ENCODE data around the gene CFAP161. TPM values are rescaled to one million over a fixed set of nuclear protein-coding genes. Genes with fewer than 3 reads are reported as not detected.

The CFAP161 gene
- total and polyA plus RNA-seq, 12 donors = 0.10 to 0.50 (median 0.37) TPM; not detected in 8

GRCh38 chr15:81195339-81195864, 61.3 kb downstream of the CFAP161 start:
- intact Hi-C loops (cut with DNase I) = no loop called here
- H3K27ac ChIP-seq = peak overlapping the region in 1 of 5 donors; percentile 53
- no peaks in the 10 kb centered on the region for H3K36me3 ChIP-seq (replicated peaks in 1 of 2)
- H3K27me3 ChIP-seq = peaks cover 8% of the 10 kb centered on the region
- no peak for DNase-seq
- WGBS, 4 donors = 60 to 74% (median 68%) methylated on average over 8 of the region's 8 CpGs
- TF ChIP-seq CTCF (IDR thresholded peaks at IDR 0.05) = no peak
- TF ChIP-seq POLR2A (IDR thresholded peaks at IDR 0.05) = no peak
- no peaks in the 10 kb centered on the region for H3K9me3 ChIP-seq (replicated peaks in 1 of 3)
- no peak overlapping the region for H3K4me3 ChIP-seq
- no peaks in the 10 kb centered on the region for H3K4me1 ChIP-seq (replicated peaks in 1 of 2)

DNA sequence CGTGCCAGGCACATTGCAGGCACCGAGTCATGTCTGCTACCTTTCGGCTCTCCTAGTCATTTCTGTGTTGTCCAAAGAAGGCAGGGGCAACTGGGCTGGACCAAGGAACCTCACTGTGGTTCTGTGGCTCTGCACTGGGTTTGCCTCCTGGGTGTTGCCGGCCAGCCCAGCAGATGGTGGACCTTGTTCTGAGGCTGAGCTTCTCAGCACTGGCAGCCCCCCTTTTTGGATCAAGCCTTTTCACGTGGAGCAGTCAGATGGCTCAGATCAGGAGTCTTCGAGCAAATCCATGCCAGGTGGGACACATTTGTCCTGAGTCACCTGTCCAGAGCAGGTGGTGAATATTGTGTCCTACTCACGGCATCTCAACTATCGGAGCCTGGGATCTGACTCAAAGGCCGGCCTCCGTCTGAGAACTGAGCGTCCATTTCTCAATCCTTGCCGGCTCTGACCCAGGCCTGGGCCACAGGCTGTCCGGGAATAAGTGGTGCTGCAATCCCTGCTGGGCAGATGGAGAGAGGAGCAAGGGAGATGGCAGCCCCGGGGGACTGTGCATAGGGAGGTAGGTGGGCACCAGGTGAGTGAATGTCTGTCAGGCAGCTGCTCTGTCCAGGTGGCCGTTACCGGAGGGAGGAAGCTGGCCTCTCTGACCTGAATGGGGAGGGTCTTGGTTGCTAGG, 62.6 kb downstream of the CFAP161 start, which contains the start of gene IL16:
IL16 (plus strand) TSS at position 304 of the 679 bp plus-strand sequence. CDS start 28,521 bp downstream, outside the sequence.
- Histone ChIP-seq H3K4me3 (no peak within 1 kb of the TSS), H3K9me3 (replicated peaks in 1 of 3) (no peaks in the 10 kb centered on the region), H3K36me3 (replicated peaks in 1 of 2) (no peaks in the 10 kb centered on the region), H3K27me3 (peaks cover 8% of the 10 kb centered on the region), H3K27ac (no peak within 1 kb of the TSS), H3K4me1 (replicated peaks in 1 of 2) (no peaks in the 10 kb centered on the region)
- WGBS, 4 donors = 79 to 87% (median 83%) methylated on average over 5 to 16 of the region's 16 CpGs
- no peak for TF ChIP-seq CTCF (IDR thresholded peaks at IDR 0.05)
- no peak for TF ChIP-seq POLR2A (IDR thresholded peaks at IDR 0.05)
- intact Hi-C loops (cut with DNase I) = no loop called here
- DNase-seq = no peak

DNA sequence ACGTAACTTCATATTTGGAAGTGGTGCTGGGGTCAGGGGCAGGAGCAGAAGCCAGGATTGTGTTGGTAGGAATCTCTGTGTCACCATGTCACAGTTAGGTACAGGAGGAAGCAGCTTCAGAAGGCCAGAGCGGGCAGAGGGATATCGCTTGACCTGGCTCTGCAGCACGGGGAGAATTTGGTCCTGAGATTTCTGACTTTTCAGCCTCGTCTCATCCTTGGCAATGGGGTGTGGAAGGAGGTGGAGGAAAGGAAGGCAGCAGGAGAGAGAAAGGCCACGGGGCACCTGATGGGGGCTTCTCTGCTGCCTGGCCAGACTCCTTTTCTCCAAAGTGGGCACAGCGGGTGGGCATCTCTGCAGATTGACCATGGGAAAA, 63.2 kb downstream of the CFAP161 start:
- Histone ChIP-seq H3K27me3 (peaks cover 8% of the 10 kb centered on the region), H3K4me3 (no peak overlapping the region), H3K9me3 (replicated peaks in 1 of 3) (no peaks in the 10 kb centered on the region), H3K4me1 (replicated peaks in 1 of 2) (no peaks in the 10 kb centered on the region), H3K27ac (no peak overlapping the region), H3K36me3 (replicated peaks in 1 of 2) (no peaks in the 10 kb centered on the region)
- WGBS, 4 donors = 58 to 89% (median 76%) methylated on average over 4 to 7 of the region's 7 CpGs
- intact Hi-C loops (cut with DNase I) = no loop called here
- no peak for DNase-seq
- no peak for TF ChIP-seq CTCF (IDR thresholded peaks at IDR 0.05)
- no peak for TF ChIP-seq POLR2A (IDR thresholded peaks at IDR 0.05)

DNA sequence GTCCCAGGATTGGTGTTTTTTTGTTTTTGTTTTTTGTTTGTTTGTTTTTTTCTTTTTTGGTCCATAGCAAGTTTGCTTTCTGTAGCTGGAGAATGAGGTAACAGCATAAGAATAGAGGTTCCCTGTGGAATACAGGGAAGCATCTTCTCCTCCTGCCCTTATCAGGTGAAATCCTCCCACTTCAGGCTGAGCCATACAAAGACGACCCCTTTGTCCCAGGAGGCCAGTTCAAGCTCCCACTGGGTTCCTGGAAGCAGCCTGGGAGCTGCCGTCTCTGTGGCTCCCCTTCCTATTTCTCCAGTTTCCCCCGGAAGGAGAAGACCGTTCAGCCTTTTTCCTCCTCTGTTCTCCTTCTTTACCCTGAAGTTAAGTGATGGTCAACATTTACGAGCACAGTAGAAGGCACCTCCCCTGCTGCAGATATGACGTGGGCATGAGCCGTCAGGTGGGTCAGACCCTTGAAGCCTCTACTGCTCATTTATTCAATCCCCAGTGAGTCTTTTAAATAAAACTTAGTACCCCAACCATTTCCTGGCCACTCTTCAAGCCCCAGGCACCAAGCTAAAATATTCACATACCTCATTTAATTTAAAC, 63.7 kb downstream of the CFAP161 start:
- Histone ChIP-seq H3K27ac (no peak overlapping the region), H3K27me3 (peaks cover 8% of the 10 kb centered on the region), H3K4me1 (replicated peaks in 1 of 2) (no peaks in the 10 kb centered on the region), H3K36me3 (replicated peaks in 1 of 2) (no peaks in the 10 kb centered on the region), H3K4me3 (no peak overlapping the region), H3K9me3 (replicated peaks in 1 of 3) (no peaks in the 10 kb centered on the region)
- intact Hi-C loops (cut with DNase I) = no loop called here
- DNase-seq = no peak
- no peak for TF ChIP-seq POLR2A (IDR thresholded peaks at IDR 0.05)
- no peak for TF ChIP-seq CTCF (IDR thresholded peaks at IDR 0.05)
- 62 to 72% (median 69%) methylated on average over 7 of the region's 7 CpGs for WGBS, 4 donors

Other genes starting within 250 kb of the CFAP161 start
- 10 to 100 TPM; 13.2 to 50.3 (median 25.9) TPM for gene MESD, start 144.5 kb upstream of the CFAP161 start, total RNA-seq
- 10 to 100 TPM; 17.1 to 56.1 (median 21.2) TPM for gene MESD, start 144.5 kb upstream of the CFAP161 start, polyA plus RNA-seq
- gene TLNRD1, start 133.3 kb upstream of the CFAP161 start, total RNA-seq = 10 to 100 TPM in 8 of 9 donors, 1 to 10 TPM in 1; 5.3 to 30.8 (median 22.2) TPM
- 10 to 100 TPM in 1 of 3 donors, 1 to 10 TPM in 2; 4.3 to 11.4 (median 5.0) TPM for gene TLNRD1, start 133.3 kb upstream of the CFAP161 start, polyA plus RNA-seq
- gene IL16, start 62.6 kb downstream of the CFAP161 start, total RNA-seq = 10 to 100 TPM in 2 of 9 donors, 1 to 10 TPM in 7; 2.2 to 16.0 (median 6.3) TPM
- gene IL16, start 62.6 kb downstream of the CFAP161 start, polyA plus RNA-seq = 10 to 100 TPM in 1 of 3 donors, 1 to 10 TPM in 2; 3.7 to 14.3 (median 8.8) TPM
- gene STARD5, start 189.9 kb downstream of the CFAP161 start, total RNA-seq = 1 to 10 TPM in 8 of 9 donors, under 1 TPM in 1; 0.97 to 6.1 (median 3.1) TPM
- 1 to 10 TPM; 3.4 to 5.1 (median 3.8) TPM for gene STARD5, start 189.9 kb downstream of the CFAP161 start, polyA plus RNA-seq
- gene TMC3, start 239.9 kb downstream of the CFAP161 start, total RNA-seq = not detected
- under 1 TPM; 0.03 to 0.08 (median 0.04) TPM for gene TMC3, start 239.9 kb downstream of the CFAP161 start, polyA plus RNA-seq